H1 (cell line): ENCODE data around the gene GRM4. TPM values are rescaled to one million over a fixed set of nuclear protein-coding genes. Genes with fewer than 3 reads are reported as not detected.

Experiments
- BRCA1 ChIP-seq: IDR thresholded peaks from 2 replicates; pipeline ENCODE4 v1.6.1; 2012; ENCODE audit warnings: low read depth, low read length, improper control_type of control experiment
- CBX5 ChIP-seq: fragments of 300-800, 300-1000 bp; sonication (generic); IDR thresholded peaks from 2 replicates; pipeline ENCODE4 v1.7.1; 2016; ENCODE audit warnings: antibody characterized with exemption, low read length, low read depth
- CBX8 ChIP-seq: fragments of 300-800, 300-1000 bp; sonication (generic); IDR thresholded peaks from 2 replicates; pipeline ENCODE4 v1.7.1; 2016; ENCODE audit warnings: low read depth, low read length, borderline replicate concordance
- CTBP2 ChIP-seq: IDR thresholded peaks from 2 replicates; pipeline ENCODE4 v1.7.0; 2011; ENCODE audit warnings: borderline replicate concordance, mild to moderate bottlenecking, moderate library complexity, mixed read lengths, low read length; ENCODE audit not compliant: insufficient read depth, insufficient read length
- E2F6 ChIP-seq: IDR thresholded peaks from 2 replicates; pipeline ENCODE4 v1.6.1; 2012; ENCODE audit warnings: inconsistent platforms
- EP300 ChIP-seq, 2 experiments: IDR thresholded peaks; 1 replicate in 1 of 2; 2 replicates in 1 of 2; pipeline ENCODE4 v1.6.1; 2011 to 2012; ENCODE audit warnings: low read depth in 2 of 2, low read length in 2 of 2, mild to moderate bottlenecking in 2 of 2, borderline replicate concordance in 1 of 2, inconsistent platforms in 1 of 2, moderate library complexity in 1 of 2
- HDAC2 ChIP-seq, 2 experiments: fragments of 300-600 bp in 1 of 2; sonication (generic) in 1 of 2; IDR thresholded peaks; 2 replicates each; pipeline ENCODE4 v1.6.1; 2011 to 2012; ENCODE audit warnings: low read depth in 2 of 2, low read length in 2 of 2, mild to moderate bottlenecking in 2 of 2, moderate library complexity in 2 of 2, borderline replicate concordance in 1 of 2, inconsistent platforms in 1 of 2
- HDAC6 ChIP-seq: IDR thresholded peaks from one replicate; pipeline ENCODE4 v1.7.1; 2012; ENCODE audit warnings: low read depth, mild to moderate bottlenecking, inconsistent platforms, low read length, moderate library complexity
- JUN ChIP-seq: IDR thresholded peaks from 2 replicates; pipeline ENCODE4 v1.6.1; 2011; ENCODE audit warnings: low read depth, mild to moderate bottlenecking, improper control_type of control experiment, low read length
- MAFK ChIP-seq: IDR thresholded peaks from 2 replicates; pipeline ENCODE4 v1.6.1; 2012; ENCODE audit warnings: low read depth, mild to moderate bottlenecking, improper control_type of control experiment, low read length
- POLR2AphosphoS5 ChIP-seq: IDR thresholded peaks from 2 replicates; pipeline ENCODE4 v1.6.1; 2011; ENCODE audit warnings: low read depth, low read length
- RXRA ChIP-seq: IDR thresholded peaks from 2 replicates; pipeline ENCODE4 v1.6.1; 2011; ENCODE audit warnings: low read depth, mild to moderate bottlenecking, low read length, moderate library complexity; ENCODE audit not compliant: insufficient read depth
- SIN3A ChIP-seq, 2 experiments: IDR thresholded peaks in 1 of 2; conservative IDR thresholded peaks in 1 of 2; 2 replicates each; pipeline ENCODE4 v1.6.1; 2011 to 2012; ENCODE audit warnings: low read length in 2 of 2, improper control_type of control experiment in 1 of 2, low read depth in 1 of 2, mild to moderate bottlenecking in 1 of 2
- SIX5 ChIP-seq: IDR thresholded peaks from 2 replicates; pipeline ENCODE4 v1.6.1; 2011; ENCODE audit warnings: mild to moderate bottlenecking, low read depth, low read length
- SP1 ChIP-seq: IDR thresholded peaks from 2 replicates; pipeline ENCODE4 v1.6.1; 2011; ENCODE audit warnings: low read depth, low read length
- SP2 ChIP-seq: IDR thresholded peaks from 2 replicates; pipeline ENCODE4 v1.6.1; 2012; ENCODE audit warnings: mild to moderate bottlenecking, low read length, inconsistent platforms
- SRF ChIP-seq: IDR thresholded peaks from 2 replicates; pipeline ENCODE4 v1.6.1; 2011; ENCODE audit warnings: mild to moderate bottlenecking, low read depth, low read length, moderate library complexity
- SUZ12 ChIP-seq: fragments of 200-600 bp; sonication (generic); IDR thresholded peaks from 2 replicates; pipeline ENCODE4 v1.6.1; 2012; ENCODE audit warnings: mild to moderate bottlenecking, inconsistent platforms, low read length, moderate library complexity, mixed read lengths
- TAF1 ChIP-seq: IDR thresholded peaks from 2 replicates; pipeline ENCODE4 v1.6.1; 2011; ENCODE audit warnings: mild to moderate bottlenecking, low read depth, low read length
- TCF12 ChIP-seq: IDR thresholded peaks from 2 replicates; pipeline ENCODE4 v1.6.1; 2011; ENCODE audit warnings: low read depth, mild to moderate bottlenecking, low read length
- YY1 ChIP-seq: IDR thresholded peaks from 2 replicates; pipeline ENCODE4 v1.6.1; 2011; ENCODE audit warnings: low read depth, mild to moderate bottlenecking, low read length
- polyA plus RNA-seq, 7 experiments: library from polyadenylated mRNA; depleted of rRNA in 3 of 7; stranded (reverse) in 5 of 7; unstranded in 2 of 7; fragments of >200 nt in 5 of 7; fragments of 200-250 nt in 2 of 7; gene quantifications; 1 replicate in 5 of 7; 2 replicates in 1 of 7; 4 replicates in 1 of 7; pipeline versions ENCODE4 v1.2.1 to v1.2.3, GENCODE V29; 2011 to 2013; ENCODE audit warnings: missing spikeins in 2 of 7, mixed read lengths in 2 of 7
- total RNA-seq: library from RNA; stranded (reverse); fragmentation: NEBNext Ultra II Directional; extraction: Animal tissue kit (Norgen Biotek cat#: 25700); gene quantifications from 2 replicates; pipeline ENCODE4 v1.2.1, GENCODE V29; 2021
- TF ChIP-seq, protein P1 (sequence below): IDR thresholded peaks from 2 replicates; pipeline ENCODE4 v1.6.1; 2012; ENCODE audit warnings: inconsistent platforms

The GRM4 gene
- total and polyA plus RNA-seq, 2 of the 8 experiments (the other 6 are each of a cell fraction or from before 2014, with no cell fraction given): 19.6 to 21.5 TPM

DNA sequence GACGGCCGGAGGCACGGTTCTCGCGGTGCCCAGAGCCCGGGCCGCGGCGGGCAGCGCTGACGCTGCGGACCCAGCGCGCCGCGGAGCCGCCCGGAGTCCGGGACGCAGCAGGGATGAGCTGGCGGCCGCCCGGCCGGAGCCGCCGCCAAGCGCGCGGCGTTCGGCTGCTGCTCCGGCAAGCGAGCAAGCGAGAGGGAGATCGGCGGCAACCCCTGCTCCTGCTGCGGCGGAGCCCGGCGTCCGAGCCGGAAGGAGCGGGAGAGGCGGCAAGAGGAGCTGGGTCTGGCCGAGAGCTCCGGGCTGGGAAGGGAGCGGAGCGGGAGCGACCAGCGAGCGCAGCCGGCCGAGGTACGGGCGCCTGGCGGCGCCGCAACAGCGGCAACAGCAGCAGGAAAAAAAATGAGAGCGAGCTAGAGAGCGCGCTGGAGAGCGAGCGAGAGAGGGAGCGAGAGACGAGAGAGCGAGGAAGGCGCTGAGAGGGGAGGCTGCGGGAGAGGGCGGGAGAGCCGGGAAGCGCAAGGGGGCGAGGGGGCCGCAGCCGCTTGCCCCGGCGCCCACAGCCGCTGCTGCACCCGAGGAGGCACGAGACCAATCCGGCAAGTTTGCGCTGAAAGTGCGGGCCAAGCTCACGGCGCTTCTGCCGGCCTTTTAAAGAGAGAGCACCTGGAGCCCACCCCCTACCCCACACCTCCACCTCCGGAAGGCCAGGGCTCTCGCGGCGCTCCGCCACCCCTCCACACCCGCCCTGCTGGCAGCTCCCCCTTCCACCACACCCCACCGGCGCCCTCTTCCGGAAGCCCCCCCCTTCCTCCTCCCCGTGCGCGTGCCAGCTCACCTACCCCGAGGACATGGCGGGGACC is 496 bp downstream of the GRM4 start (continued):
- TF ChIP-seq SUZ12 (peak; percentile 74), EP300 (IDR thresholded peaks at IDR 0.05; ENCODE audit: borderline replicate concordance in 1 of 2, low read depth in 2 of 2, low read length in 2 of 2) (no peak), SP1 (no peak), BRCA1 (no peak), TAF1 (peak; percentile 78), SP2 (no peak), CBX8 (no peak), POLR2AphosphoS5 (0 out of 2 replicates have a peak, but pooled peaks have one; percentile 26), JUN (no peak), SIX5 (no peak), YY1 (no peak), RXRA (no peak), E2F6 (no peak), SIN3A (conservative IDR thresholded peaks at IDR 0.05 in 1 of 2, IDR thresholded peaks at IDR 0.05 in 1 of 2; ENCODE audit: low read depth in 1 of 2, low read length in 2 of 2) (peak in 1 of 2 experiments; percentile 54; a peak in 2 of 4 replicates), TCF12 (no peak), HDAC2 (IDR thresholded peaks at IDR 0.05; ENCODE audit: borderline replicate concordance in 1 of 2, low read depth in 2 of 2, low read length in 2 of 2) (no peak; a peak in 1 of 4 replicates), CTBP2 (peak; percentile 88), MAFK (no peak), SRF (no peak), HDAC6 (no peak), CBX5 (no peak)
- TF ChIP-seq, protein P1, sequence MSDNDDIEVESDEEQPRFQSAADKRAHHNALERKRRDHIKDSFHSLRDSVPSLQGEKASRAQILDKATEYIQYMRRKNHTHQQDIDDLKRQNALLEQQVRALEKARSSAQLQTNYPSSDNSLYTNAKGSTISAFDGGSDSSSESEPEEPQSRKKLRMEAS: no peak
- TF ChIP-seq, all 59 proteins: peak for 12
